ENCODE data around the gene COLEC11. TPM values are rescaled to one million over a fixed set of nuclear protein-coding genes. Genes with fewer than 3 reads are reported as not detected.

COLEC11 gene
- total and polyA plus RNA-seq, 9 of the 15 experiments (the other 6 are each of a cell fraction or from before 2014, with no cell fraction given), result 0.32 to 4.3 (median 1.8) TPM

- no peaks in the 10 kb centered on the region for H4K20me1 ChIP-seq (replicated peaks; ENCODE audit: control insufficient read depth, insufficient read depth, low read length)
- no peak overlapping the region for H2AFZ ChIP-seq (ENCODE audit: low read depth, low read length)
- H3K4me1 ChIP-seq (replicated peaks in 1 of 2; ENCODE audit: control insufficient read depth in 2 of 2, insufficient read depth in 2 of 2, low read length in 2 of 2), result no peaks in the 10 kb centered on the region; a peak in 1 of 5 replicates
- TF ChIP-seq MTA3 (IDR thresholded peaks at IDR 0.05; ENCODE audit: borderline replicate concordance) (no peak), ZZZ3 (IDR thresholded peaks at IDR 0.05) (no peak), ZNF316 (IDR thresholded peaks at IDR 0.05) (no peak), SOX6 (IDR thresholded peaks at IDR 0.05) (no peak), ZNF655 (CRISPR knock-in tag; IDR thresholded peaks at IDR 0.05) (no peak), TBP (optimal IDR thresholded peaks at IDR 0.05; ENCODE audit: low read depth, low read length) (no peak), ZBED1 (IDR thresholded peaks at IDR 0.05) (no peak), JUNB (CRISPR knock-in tag; conservative IDR thresholded peaks at IDR 0.05) (no peak), SMARCA5 (IDR thresholded peaks at IDR 0.05) (no peak), CAMTA2 (CRISPR knock-in tag; conservative IDR thresholded peaks at IDR 0.05) (no peak), CHD7 (IDR thresholded peaks at IDR 0.05; ENCODE audit: low read depth, low read length) (no peak)
- no peak overlapping the region for H3K4me2 ChIP-seq (ENCODE audit: insufficient read depth, low read length)
- H3K27me3 ChIP-seq (ENCODE audit: control insufficient read depth in 2 of 2, insufficient read depth in 2 of 2, low read length in 2 of 2), result no peaks in the 10 kb centered on the region
- H3K36me3 ChIP-seq (ENCODE audit: control insufficient read depth, insufficient read depth, low read length), result no peaks in the 10 kb centered on the region
- no peak overlapping the region for H3K27ac ChIP-seq (ENCODE audit: extremely low read depth, low read depth, low read length)
- in situ Hi-C loops (cut with MboI) (no loop called here), intact Hi-C loops (cut with micrococcal nuclease) (no loop called here)
- no peak overlapping the region for H3K4me3 ChIP-seq
- H3K79me2 ChIP-seq (ENCODE audit: control insufficient read depth, insufficient read depth, low read length), result no peaks in the 10 kb centered on the region
- FAIRE-seq (no peak), ATAC-seq (no peak), DNase-seq (ENCODE audit: extremely low read depth in 1 of 4, low spot score in 3 of 4) (no peak)
- no peak overlapping the region for H3K9ac ChIP-seq (ENCODE audit: insufficient read depth in 1 of 2, low read depth in 2 of 2, low read length in 2 of 2)
- no TSS peak for BruUV-seq (replicated peaks)
- peaks cover 2% of the 10 kb centered on the region for H3K9me3 ChIP-seq (replicated peaks; ENCODE audit: control insufficient read depth, insufficient read depth, low read depth, low read length)
- ChIA-PET CTCF (ENCODE audit: low intra/inter-chr PET ratio) (no interaction called here), POLR2A (no interaction called here)
- H3K9me1 ChIP-seq (ENCODE audit: control insufficient read depth, insufficient read depth, low read length), result no peaks in the 10 kb centered on the region
Observed at GRCh38 chr2:3618367-3618766, 23.5 kb downstream of the COLEC11 start.
